LHCN-M2 (cell line): ENCODE results near the gene SLCO2B1. TPM values are rescaled to one million over a fixed set of nuclear protein-coding genes. Genes with fewer than 3 reads are reported as not detected.

Source experiments
- DNase-seq: peaks from one replicate; pipeline ENCODE4 v3.0.0-alpha.2; 2012; ENCODE audit warnings: low read depth
- total RNA-seq: library from RNA; depleted of rRNA; stranded (reverse); fragments of >200 nt; gene quantifications from 2 replicates; pipeline ENCODE4 v1.2.3, GENCODE V29; 2014

Gene SLCO2B1
- total RNA-seq, 1 experiment from 2014 or later = not detected

GRCh38 chr11:75214411-75214821 is 63.5 kb downstream of the SLCO2B1 start:
- DNase-seq = peak; percentile 73

- no peak for DNase-seq
Observed at GRCh38 chr11:75214843-75215242, 63.9 kb downstream of the SLCO2B1 start.

- DNase-seq = no peak
Observed at GRCh38 chr11:75219869-75220268, 69.0 kb downstream of the SLCO2B1 start.

GRCh38 chr11:75223954-75224643 is 73.2 kb downstream of the SLCO2B1 start:
- no peak for DNase-seq

GRCh38 chr11:75225794-75226193 is 74.9 kb downstream of the SLCO2B1 start:
- DNase-seq = no peak

- DNase-seq = no peak
Observed at GRCh38 chr11:75229466-75229865, 78.6 kb downstream of the SLCO2B1 start.

- no peak for DNase-seq
Observed at GRCh38 chr11:75230621-75231020, 79.7 kb downstream of the SLCO2B1 start.

- DNase-seq = peak; percentile 69
Observed at GRCh38 chr11:75233754-75234172, 82.9 kb downstream of the SLCO2B1 start.

GRCh38 chr11:75236062-75236461 is 85.2 kb downstream of the SLCO2B1 start:
- no peak for DNase-seq

- DNase-seq = no peak
Observed at GRCh38 chr11:75237050-75237449, 86.1 kb downstream of the SLCO2B1 start.

GRCh38 chr11:75238595-75239440 is 87.9 kb downstream of the SLCO2B1 start:
- DNase-seq = no peak

- DNase-seq = no peak
Observed at GRCh38 chr11:75239531-75240290, 88.8 kb downstream of the SLCO2B1 start.

GRCh38 chr11:75240311-75241035 is 89.6 kb downstream of the SLCO2B1 start, which contains the start of gene TPBGL:
Gene TPBGL (plus strand): TSS chr11:75240774. CDS start chr11:75241050, 276 bp downstream.
- no peak for DNase-seq

- peak; percentile 62 for DNase-seq
Observed at GRCh38 chr11:75241036-75241905, 90.4 kb downstream of the SLCO2B1 start.

- no peak for DNase-seq
Observed at GRCh38 chr11:75241906-75242644, 91.2 kb downstream of the SLCO2B1 start.

- DNase-seq = no peak
Observed at GRCh38 chr11:75242722-75243600, 92.1 kb downstream of the SLCO2B1 start.

- no peak for DNase-seq
Observed at GRCh38 chr11:75244052-75244814, 93.3 kb downstream of the SLCO2B1 start.
